GM19438 (cell line): ENCODE results near the gene SSTR5.

ENCODE experiments used
- ATAC-seq: cut with Tn5 transposase; IDR thresholded peaks from one replicate; pipeline ENCODE4 v1.9.1; 2021; ENCODE audit warnings: low read depth; ENCODE audit not compliant: unreplicated experiment

The SSTR5 gene

DNA sequence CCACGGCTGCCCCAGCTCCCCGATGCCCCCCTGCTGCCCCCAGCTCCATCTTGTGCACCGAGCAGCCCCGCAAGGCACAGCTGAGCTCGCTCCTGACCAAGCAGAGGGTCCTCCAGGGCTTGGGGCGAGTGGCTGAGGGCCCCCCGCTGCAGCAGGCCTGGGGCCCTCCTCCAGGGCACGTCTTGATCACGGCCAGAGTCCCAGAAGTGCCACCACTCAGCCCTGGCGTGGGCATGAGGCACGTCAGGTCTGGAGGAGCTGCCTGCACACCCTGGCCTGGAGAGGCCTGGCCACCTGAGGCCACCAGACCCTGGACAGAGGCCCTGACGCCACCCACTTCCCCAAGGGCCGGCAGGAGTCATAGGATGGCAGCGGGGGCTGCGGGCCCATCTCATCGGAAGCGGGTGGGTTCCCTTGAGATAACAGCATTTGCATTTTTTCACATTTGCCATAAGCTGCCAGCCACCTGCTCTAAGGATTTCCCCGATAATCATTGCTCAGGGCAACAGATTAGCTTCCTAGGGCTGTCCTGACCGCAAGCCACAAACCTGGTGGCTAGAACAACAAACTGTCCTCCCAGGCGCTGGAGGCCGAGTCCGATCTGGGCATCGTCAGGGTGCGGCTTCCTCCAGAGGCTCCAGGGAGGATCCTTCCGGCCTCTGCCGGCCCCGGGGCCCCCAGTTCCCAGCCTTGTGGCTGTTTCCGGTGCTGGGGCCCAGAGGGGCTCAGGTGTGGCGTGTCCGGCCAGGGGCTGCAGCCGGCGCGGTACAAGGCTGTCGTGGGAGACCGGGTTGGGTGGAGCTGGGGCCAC lies 47.4 kb downstream of the SSTR5 start:
- no peak for ATAC-seq

DNA sequence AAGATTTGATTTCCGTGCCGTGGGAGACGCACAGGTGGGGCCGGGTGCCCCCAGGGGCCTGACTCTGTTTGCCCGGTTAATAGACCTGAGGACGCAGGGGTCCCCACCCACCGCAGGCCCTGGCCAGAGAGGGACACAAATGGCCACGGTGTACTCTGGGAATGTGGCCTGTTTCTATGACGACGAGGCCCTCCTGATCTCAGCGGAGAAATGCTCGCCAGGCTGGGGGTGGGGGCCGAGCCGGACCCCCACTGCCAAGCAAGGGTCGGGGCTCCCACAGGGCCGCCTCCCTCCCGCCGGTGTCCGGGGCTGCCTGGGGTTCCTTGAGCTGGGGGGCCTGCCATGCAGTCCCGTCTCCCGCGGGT lies 48.0 kb downstream of the SSTR5 start:
- ATAC-seq = no peak

DNA sequence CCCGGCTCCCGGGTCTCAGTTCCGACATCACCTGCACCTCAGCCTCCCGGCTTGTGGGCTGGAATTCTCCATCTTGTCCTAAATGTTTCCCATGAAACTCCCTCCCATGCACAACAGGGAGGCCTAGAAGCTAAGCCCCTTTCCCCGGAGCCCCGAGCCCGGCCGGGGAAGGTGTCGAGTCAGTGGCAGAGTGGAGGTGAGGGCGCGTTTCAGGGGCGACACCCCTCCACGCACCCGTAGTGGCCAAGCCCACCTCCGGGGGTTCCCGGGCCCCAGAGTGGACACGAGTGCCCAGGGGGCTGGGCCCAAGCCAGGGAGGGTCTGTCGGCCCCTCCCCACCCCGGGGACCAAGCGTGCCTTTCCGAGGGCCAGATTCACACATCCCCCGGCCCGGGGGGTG lies 48.5 kb downstream of the SSTR5 start:
- no peak for ATAC-seq

DNA sequence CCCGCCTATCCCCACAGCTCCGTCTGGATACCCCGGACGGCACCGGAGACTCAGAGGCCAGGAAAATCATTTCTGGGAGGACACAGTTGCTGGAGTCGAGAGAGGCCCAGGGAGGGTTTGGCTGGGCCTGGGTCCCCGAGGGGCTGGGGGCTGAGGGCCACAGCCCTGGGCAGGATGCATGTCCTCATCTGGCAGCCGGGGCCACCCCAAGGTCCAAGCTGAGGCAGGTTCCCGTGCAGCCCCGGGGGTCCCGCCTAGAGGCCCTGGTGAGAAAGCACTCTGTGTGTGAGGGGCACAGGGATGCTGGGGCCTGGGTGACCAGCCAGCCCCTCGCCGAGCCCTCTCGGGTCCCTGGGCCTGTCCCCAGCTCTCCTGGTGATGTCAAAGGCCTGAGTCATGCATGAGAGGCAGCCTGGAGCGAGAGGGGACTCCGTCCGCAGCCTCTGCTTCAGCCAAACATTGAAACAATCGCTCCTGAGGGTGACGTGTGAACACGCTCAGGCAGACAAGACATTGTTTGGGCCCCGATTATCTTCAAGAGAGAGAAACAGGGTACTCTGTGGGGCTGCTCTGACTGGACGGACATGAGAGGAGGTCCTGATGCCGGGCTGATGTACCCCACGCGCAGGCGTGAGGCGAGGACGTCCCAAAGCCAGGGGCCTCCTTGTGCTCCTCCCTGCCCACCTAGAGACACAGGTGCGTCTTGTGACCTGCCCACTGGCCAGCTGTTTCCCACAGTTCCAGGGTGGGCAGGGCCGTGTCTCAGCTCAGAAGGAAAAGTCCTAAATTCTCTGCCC lies 49.3 kb downstream of the SSTR5 start:
- no peak for ATAC-seq

DNA sequence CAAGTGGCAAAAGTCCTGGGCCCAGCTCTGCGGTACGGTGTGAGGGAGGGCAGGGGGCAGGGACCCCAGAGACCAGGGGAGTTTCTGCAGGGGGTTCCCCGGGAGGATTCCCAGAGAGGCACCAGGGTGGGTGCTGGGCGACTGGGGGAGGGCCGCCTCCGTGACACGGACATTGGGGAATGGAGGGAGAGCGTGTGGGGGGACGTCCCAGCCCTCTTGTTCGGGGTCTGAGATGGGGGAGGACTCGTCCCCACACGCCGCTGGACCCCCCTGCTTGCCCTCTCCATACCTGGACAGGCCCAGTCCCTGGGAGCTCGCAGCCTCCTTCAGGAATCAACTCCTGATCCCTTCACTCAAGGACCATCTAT lies 49.8 kb downstream of the SSTR5 start:
- no peak for ATAC-seq

DNA sequence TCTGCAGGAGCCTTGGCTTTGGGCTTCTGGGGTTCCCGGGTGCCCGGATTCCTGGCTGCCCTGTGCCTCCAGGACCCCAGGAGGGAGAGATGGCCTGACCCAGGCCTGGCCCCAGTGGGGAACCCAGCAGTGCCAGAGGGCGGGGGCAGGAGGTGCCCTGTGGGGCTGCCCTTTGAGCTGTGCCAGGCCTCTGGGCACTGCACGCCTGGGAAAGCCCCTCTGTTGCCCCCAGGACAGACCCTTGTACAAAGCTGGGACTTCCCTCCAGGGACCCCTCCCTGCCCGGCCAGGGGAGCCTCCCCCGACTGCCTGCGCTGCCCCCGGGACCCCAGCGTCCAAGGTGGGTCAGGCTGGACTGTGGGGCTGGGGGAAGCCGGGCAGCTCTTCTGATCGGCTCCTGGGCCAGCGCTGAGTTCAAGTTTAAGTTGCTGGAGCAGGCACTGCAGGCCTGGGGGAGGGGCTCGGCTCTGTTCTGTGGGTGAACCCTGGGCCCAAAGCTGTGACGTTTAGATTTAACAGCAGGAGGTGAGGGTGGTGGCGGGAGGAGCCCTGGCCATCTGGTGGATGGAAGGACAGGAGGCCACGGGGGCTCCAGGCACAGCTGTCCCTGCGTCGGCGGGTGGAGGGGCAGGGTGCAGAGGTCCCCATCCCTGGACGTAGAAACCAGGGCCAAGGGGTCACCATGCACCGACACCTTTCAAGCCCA lies 51.1 kb downstream of the SSTR5 start:
- no peak for ATAC-seq

DNA sequence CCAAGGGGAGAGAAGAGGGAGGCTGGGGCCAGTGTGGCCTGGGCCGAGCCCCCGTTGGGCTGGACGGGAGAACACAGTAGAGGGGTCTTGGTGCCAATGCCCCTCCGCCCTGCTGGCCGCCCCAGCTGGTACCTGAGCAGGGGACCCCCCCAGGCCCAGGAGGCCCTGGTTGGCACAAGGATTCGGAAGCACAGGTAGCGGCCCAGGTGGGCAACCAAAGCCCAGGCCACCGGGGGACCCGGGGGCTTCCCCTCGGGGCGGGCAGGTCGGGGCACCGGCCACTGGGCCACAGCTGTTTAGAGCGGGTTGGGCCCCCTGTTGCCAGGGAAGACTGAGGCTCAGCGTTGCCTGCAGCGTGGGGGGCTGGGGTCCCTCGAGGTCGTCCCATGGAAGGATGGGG lies 51.7 kb downstream of the SSTR5 start:
- ATAC-seq = no peak

DNA sequence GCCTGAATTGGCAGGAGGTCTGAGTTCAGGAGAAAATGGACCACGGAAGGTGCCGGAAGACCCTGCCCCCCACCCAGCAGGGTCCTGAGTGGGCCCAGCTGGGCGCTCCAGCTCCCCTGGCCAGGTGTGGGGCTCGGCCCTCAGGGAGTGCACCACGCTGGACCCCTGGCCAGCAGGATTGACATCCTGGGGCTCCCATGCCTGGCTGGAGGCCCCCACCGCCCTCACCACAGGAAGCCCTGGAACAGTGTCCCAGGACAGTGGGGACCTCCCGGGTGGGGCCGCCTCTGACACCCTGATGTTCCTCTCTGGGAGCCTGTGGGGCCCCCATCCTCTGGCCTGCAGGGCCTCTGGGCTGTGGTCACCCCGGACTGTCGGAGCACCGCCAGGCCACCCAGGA lies 52.2 kb downstream of the SSTR5 start:
- ATAC-seq = no peak

DNA sequence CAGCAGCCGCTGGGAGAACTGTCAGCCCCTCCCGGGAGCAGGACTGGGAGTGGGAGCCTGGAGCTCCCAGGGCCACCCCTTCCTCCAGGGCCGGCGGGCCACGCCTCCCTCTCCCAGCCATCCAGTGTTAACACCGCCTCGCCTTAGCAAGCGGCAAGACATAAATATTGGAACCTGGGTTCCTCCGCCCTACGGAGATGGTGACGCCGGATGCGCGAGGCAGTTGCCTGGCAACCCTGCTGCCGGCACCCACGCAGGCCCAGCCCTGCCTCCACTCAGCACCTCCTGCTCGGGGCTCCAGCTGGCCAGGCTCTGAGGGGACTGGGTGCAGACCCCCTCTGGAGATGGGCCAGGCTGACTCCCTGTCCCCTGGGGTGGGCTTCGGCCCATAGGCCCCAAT lies 52.9 kb downstream of the SSTR5 start:
- no peak for ATAC-seq

DNA sequence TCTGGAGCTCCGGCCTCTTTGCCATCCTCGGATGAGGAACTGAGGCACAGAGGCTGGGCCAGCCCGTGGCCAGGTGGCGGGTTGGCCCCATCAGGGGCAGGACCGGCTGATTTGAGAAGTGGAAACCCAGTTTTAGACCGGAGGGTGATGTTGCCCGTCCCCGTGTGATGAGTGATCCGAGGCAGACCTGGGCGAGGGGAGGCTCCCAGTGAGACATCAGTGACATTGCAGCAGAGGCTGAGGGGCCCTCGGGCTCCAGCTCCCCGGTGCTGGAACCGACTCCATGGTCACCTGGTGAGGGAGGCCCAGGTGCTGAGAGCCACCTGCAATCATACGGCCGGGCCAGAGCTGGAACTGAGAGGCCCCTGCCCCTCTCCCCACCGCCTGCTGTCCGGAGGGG lies 53.5 kb downstream of the SSTR5 start:
- ATAC-seq = no peak

DNA sequence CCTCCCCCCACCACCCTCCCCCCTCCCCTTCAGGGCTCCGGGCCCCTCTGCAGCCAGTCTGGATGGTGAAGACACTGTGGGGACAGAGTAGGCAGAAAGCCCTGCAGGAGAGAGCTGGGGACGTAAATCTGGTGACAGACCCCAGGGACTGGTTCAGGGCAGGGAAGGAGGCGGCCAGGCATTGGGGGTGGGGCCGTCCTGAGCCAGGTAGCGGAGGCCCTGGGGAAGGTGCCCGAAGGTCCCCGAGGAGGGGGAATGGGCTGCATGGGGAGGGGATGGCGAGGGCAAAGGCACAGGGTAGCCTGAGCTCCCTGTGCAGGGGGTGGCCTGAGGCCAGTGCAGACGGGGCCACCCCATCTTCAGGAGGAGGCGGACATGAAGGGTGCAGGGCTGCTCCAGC lies 54.0 kb downstream of the SSTR5 start:
- no peak for ATAC-seq

DNA sequence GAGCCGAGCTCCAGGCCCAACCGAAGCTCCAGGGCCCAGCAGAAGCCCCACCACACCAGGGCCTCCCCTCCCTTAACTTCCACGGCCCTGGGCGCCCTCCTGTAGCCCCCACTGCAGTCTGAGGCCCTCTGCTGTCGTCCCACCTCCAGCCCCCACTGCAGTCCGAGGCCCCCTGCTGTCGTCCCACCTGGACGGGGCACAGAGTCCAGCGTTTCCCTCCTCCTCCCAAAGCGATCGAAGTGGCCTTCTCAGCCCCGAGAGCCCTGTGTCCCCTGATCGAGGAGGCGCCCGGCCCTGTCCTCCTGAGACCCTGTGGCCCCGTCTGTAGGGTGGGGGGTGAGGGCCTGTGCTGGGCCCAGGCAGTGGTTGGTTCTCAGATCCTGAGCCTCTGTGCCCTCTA lies 54.6 kb downstream of the SSTR5 start:
- ATAC-seq = no peak

DNA sequence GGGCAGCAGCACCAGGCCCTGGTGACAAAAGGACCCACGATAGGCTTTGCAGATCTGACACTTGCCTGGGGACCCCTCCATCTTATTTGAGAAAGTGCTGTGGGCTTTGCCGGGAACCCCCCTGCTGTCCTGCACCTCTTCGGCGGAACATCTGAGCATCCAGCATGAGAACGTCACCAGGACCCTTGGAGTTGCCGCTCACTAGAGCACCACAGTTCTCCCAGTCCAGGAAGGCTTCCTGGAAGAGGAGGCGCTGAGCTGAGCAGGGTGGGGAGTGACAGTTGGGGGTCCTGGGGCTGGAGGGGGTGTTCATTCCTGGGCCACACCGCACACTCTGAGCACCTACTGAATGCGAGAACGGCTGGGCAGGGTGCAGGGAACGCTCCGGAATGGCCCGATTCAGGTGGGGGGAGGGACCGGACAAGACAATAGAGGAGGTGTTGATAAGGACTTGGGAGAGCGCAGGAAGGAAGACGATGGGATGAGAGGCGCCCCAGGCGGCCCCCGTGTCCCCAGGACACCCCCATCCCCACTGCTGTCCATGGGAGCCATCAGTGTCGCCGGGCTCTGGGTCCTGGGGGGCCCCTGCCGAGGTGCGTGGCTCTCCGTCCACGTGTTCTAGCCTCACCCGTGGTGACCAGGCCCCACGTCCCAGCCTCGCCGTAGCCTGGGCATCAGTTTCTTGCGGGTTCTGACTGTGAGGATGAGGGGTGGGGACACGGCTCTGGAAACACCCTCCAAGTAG lies 55.6 kb downstream of the SSTR5 start:
- ATAC-seq = no peak

DNA sequence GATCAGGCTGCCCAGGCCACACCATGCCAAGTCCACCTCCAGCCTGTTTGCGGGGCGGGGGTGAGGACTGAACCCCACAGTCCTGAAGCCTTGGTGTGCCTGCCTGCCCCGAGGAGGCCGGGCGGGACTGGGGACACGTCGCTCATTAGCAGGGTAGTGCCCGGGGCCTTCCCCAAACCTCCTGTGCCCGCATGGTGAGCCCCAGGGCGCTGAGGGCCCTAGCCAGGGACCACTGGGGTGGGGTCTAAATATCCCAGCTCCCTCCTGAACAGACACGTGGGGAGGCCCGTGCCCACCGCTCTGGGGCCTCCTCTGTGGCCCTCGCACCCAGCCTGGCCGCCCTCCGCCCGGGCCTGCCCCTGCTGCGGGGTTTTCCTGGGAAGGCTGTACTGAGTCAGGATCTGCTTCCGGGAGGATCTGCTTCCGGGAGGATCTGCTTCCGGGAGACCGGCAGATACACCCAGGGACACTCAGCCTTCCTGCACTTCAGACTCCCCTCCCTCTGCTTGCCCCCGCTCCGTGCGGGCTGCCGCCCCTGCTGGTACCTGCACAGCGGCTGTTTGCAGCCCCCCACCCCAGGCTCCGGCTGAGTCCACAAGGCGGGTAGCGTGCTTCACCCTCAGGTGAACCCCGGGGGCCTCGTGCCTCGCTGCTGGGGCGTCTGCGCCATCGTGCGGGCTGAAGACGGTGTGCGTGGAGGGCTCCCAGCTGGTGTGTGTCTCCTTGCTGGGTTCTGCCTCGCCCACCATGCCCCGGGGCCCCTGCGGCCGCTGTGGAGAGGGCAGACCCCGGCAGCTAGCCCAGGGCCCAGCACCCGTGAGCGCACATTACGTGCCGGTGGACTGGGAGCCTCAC lies 56.8 kb downstream of the SSTR5 start:
- no peak for ATAC-seq

DNA sequence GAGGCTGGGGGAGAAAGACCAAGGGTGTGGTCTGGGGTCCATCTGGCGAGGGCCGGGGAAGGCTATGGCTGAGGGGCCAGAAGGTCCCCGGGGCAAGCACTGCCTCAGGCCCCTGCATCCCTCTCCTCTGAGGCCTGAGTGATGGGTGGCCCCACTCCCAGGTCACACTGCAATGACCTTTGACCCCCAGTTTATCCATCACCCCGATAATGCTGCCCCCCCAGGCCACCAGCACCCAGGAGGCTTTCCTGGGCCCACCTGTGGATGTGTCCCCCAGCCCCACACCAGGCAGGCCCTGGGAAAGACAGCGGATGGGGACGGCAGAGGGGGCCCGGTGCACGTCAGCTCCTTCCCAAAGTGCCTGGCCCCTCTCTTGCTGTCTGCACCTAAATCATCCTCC lies 57.8 kb downstream of the SSTR5 start:
- ATAC-seq = no peak
